22Rv1 (cell line): Measurements from ENCODE around the gene CARD9.

Experiments
- CTCF ChIP-seq: fragments of 450-650 bp; IDR thresholded peaks from 2 replicates; pipeline ENCODE4 v1.5.1; 2017; ENCODE audit warnings: mild to moderate bottlenecking
- ZFX ChIP-seq: fragments of 450-650 bp; IDR thresholded peaks from 2 replicates; pipeline ENCODE4 v1.6.1; 2017; ENCODE audit warnings: antibody characterized with exemption, borderline replicate concordance

DNA sequence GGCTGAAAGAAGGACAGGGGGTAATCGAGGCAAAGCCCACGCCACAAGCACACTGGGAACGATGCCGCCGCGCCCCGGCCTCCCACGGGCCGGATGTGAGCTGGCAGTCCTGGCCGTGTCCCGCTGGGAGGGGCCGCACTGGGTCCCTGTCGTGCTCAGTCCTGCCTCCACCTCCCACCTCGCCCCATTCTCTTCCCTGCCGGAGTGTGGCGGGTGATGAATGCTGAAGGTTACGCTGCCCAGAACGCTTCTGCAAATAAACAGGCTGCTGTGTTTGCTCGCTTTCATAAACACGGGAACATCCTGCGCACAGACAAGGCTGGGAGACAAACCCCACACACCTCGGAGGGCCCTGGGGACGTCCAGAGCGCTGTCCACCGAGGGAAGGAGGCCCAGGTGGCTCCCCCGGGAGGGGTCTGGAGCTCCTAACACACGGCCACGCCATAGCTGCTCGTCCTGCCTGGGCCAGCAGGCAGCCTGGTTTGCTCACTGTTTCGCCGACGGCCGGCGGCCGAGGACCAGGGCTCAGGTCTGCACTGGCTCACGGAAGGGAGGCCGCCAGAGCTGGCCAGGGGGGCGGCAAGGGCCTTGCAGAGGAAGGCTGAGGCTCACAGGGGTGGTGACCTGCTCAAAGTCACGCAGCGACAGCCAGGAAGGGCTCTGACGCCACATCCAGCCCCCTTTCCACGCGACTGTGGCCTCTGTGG, 12.3 kb downstream of the CARD9 start:
- TF ChIP-seq CTCF, result no peak
- no peak for TF ChIP-seq ZFX
